Adrenal gland (tissue), 5 donors: ENCODE data around the gene WDR5B.
"Not testable (repeated sequence)": the region's sequence is repeated elsewhere in the genome, so short reads cannot be mapped to it uniquely, and the experiment has no call there.

Experiments used
- CTCF ChIP-seq, 6 experiments: fragments of 450-650 bp in 4 of 6; fragments of 200-600 bp in 2 of 6; sonication (generic) in 1 of 6; IDR thresholded peaks; 1 replicate in 5 of 6; 2 replicates in 1 of 6; pipeline versions ENCODE4 v1.5.1 to v1.8.0; 2016 to 2021; ENCODE audit warnings: antibody characterized with exemption in 6 of 6, mild to moderate bottlenecking in 2 of 6, moderate library complexity in 1 of 6
- POLR2A ChIP-seq, 2 donors: fragments of 450-650 bp; IDR thresholded peaks; one replicate each; pipeline ENCODE4 v1.6.1; 2017; ENCODE audit warnings: antibody characterized with exemption in 2 of 2, mild to moderate bottlenecking in 2 of 2, moderate library complexity in 1 of 2
- donor health status: DM: no; HTN: no; CAD: no.

- TF ChIP-seq CTCF, POLR2A (IDR thresholded peaks at IDR 0.05): not testable (repeated sequence)
Observed at GRCh38 chr3:122444491-122444887, 28.6 kb upstream of the WDR5B start.
